BE2C (cell line): Measurements from ENCODE around the gene VPS25.

Experiments used
- DNase-seq: peaks from one replicate; pipeline ENCODE4 v3.0.0-alpha.2; 2020
- H3K27me3 ChIP-seq: fragments of 250-450 bp; sonication (Bioruptor Pico); 2 replicates; pipeline ENCODE4 v1.5.1; 2020; ENCODE audit warnings: mild to moderate bottlenecking
- H3K36me3 ChIP-seq: fragments of 250-450 bp; sonication (Bioruptor Pico); 2 replicates; pipeline ENCODE4 v1.5.1; 2020; ENCODE audit warnings: mild to moderate bottlenecking
- H3K4me1 ChIP-seq: fragments of 250-450 bp; sonication (Bioruptor Pico); 2 replicates; pipeline ENCODE4 v1.5.1; 2020
- H3K4me3 ChIP-seq: 2 replicates; pipeline ENCODE4 v1.5.1; 2011; ENCODE audit warnings: low read depth, low read length
- H3K9me3 ChIP-seq: fragments of 250-450 bp; sonication (Bioruptor Pico); 2 replicates; pipeline ENCODE4 v1.5.1; 2020
- TF ChIP-seq, protein P1 (sequence below): IDR thresholded peaks from 2 replicates; pipeline ENCODE4 v1.5.1; 2012; ENCODE audit warnings: mild to moderate bottlenecking, low read depth, low read length

The VPS25 gene

DNA sequence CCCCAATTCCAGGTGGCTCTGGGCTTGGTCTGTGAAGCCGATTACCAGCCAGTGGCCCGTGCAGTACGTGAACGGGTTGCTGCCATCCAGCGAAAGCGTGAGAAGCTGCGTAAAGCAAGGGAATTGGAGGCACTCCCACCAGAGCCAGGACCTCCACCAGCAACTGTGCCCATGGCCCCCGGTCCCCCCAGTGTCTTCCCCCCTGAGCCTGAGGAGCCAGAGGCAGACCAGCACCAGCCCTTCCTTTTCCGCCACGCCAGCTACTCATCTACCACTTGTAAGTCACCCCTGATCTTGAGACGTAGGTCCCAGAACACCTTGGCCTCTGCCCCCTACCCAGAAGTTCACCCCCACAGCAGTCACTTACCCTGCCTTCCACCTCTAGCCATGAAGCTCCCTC lies 14.0 kb downstream of the VPS25 start:
- H3K27me3 ChIP-seq = peaks cover 79% of the 10 kb centered on the region
- DNase-seq = no peak
- no peaks in the 10 kb centered on the region for H3K36me3 ChIP-seq
- H3K4me1 ChIP-seq = no peaks in the 10 kb centered on the region
- TF ChIP-seq, protein P1, sequence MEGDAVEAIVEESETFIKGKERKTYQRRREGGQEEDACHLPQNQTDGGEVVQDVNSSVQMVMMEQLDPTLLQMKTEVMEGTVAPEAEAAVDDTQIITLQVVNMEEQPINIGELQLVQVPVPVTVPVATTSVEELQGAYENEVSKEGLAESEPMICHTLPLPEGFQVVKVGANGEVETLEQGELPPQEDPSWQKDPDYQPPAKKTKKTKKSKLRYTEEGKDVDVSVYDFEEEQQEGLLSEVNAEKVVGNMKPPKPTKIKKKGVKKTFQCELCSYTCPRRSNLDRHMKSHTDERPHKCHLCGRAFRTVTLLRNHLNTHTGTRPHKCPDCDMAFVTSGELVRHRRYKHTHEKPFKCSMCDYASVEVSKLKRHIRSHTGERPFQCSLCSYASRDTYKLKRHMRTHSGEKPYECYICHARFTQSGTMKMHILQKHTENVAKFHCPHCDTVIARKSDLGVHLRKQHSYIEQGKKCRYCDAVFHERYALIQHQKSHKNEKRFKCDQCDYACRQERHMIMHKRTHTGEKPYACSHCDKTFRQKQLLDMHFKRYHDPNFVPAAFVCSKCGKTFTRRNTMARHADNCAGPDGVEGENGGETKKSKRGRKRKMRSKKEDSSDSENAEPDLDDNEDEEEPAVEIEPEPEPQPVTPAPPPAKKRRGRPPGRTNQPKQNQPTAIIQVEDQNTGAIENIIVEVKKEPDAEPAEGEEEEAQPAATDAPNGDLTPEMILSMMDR = no peak
- peaks cover 4% of the 10 kb centered on the region for H3K9me3 ChIP-seq
- H3K4me3 ChIP-seq = no peak overlapping the region

DNA sequence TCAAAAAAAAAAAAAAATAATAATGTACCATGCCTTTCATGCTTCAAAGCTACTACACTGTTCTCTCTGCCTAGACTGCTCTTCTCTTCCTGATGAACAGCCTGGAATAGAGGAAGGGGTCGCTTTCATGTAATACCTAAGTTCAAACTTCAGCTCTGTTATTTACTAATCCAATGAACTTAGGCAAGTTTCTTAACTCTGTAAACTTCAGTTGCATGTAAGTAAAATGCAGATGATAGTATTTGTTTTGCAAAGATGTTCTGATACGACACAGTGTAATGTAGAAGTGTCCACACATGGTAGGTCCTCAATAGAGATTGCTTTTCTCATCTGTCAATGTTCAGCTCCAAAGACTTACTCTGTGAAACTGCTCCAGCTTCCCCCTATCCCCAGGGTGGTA lies 18.7 kb downstream of the VPS25 start:
- H3K9me3 ChIP-seq = no peaks in the 10 kb centered on the region
- TF ChIP-seq, protein P1 = no peak
- H3K36me3 ChIP-seq = no peaks in the 10 kb centered on the region
- peaks cover 32% of the 10 kb centered on the region for H3K27me3 ChIP-seq
- H3K4me3 ChIP-seq = no peak overlapping the region
- no peaks in the 10 kb centered on the region for H3K4me1 ChIP-seq
- DNase-seq = no peak

DNA sequence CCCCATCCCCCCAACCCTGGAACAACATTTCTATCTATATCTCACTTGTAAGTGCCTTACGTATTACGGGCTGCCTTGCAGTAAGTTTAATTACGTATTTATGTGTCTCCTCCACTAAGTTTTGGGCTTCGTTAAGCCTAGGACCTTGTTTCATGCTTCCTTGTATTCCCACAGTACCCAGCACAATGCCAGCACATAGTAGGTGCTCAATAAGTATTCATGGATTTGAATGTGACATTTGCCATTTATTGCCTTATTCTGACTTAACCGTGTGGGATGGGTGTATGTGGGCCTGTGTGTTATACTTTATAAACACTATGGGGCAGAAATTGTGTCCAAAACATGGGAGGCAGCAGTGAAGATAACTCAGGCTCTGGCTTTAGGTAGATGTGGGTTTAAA lies 19.3 kb downstream of the VPS25 start:
- Histone ChIP-seq H3K4me3 (no peak overlapping the region), H3K4me1 (no peaks in the 10 kb centered on the region), H3K36me3 (no peaks in the 10 kb centered on the region), H3K27me3 (peaks cover 26% of the 10 kb centered on the region), H3K9me3 (no peaks in the 10 kb centered on the region)
- no peak for DNase-seq
- TF ChIP-seq, protein P1 = no peak

DNA sequence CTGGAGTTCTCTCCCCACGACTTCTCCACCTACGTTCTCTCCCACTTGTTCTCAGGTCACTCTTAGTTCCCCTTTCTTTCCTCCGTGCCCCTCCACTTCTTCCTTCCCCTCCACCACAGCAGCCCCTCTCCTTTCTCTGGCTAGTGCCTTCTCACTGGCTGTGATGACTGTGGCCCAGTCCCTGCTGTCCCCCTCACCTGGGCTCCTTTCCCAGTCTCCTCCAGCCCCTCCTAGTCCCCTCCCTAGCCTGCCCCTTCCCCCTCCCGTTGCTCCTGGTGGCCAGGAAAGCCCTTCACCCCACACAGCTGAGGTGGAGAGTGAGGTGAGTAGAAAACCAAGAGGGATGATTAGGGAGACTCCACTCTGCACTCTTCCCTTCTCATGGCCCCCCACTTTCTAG lies 21.8 kb downstream of the VPS25 start:
- no peaks in the 10 kb centered on the region for H3K4me1 ChIP-seq
- peaks cover 6% of the 10 kb centered on the region for H3K9me3 ChIP-seq
- TF ChIP-seq, protein P1 = no peak
- H3K4me3 ChIP-seq = no peak overlapping the region
- peaks cover 5% of the 10 kb centered on the region; the same call in 1 of the 2 replicates for H3K27me3 ChIP-seq
- no peak for DNase-seq
- no peaks in the 10 kb centered on the region for H3K36me3 ChIP-seq

DNA sequence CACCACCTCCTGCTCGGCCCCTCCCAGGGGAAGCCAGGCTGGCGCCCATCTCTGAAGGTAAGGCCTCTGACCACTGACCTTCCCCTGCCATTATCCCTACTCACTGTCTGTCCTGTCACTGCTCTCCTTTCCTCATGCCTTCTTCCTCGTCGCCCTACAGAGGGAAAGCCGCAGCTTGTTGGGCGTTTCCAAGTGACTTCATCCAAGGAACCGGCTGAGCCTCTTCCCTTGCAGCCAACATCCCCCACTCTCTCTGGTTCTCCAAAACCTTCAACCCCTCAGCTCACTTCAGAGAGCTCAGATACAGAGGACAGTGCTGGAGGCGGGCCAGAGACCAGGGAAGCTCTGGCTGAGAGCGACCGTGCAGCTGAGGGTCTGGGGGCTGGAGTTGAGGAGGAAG lies 22.2 kb downstream of the VPS25 start:
- DNase-seq = no peak
- Histone ChIP-seq H3K36me3 (no peaks in the 10 kb centered on the region), H3K4me1 (no peaks in the 10 kb centered on the region), H3K27me3 (peaks cover 8% of the 10 kb centered on the region; the same call in 1 of the 2 replicates), H3K9me3 (peaks cover 6% of the 10 kb centered on the region), H3K4me3 (no peak overlapping the region)
- TF ChIP-seq, protein P1 = no peak

DNA sequence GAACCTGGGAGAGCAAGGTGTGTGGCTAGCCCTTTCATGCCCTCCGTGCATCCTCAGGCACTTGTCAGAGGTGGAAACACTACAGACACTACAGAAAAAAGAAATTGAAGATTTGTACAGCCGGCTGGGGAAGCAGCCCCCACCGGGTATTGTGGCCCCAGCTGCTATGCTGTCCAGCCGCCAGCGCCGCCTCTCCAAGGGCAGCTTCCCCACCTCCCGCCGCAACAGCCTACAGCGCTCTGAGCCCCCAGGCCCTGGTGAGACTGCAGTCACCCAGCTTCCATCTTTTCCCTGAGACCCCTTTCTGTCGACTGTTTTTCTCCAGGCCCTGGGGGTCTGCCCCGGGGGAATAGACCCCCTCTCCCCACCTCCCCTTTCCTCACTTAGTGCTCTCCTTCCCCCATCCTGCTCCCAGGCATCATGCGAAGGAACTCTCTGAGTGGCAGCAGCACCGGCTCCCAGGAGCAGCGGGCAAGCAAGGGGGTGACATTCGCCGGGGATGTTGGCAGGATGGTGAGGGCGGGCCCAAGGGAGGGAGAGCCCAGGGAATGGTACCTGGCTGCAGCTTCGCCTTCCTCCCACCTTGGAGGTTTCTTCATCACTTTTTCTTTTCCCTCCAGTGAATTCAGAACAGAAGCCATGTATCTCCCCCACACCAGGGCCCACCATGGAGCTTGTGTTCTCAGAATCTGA lies 23.0 kb downstream of the VPS25 start:
- no peak for DNase-seq
- Histone ChIP-seq H3K4me1 (no peaks in the 10 kb centered on the region), H3K4me3 (no peak overlapping the region), H3K9me3 (peaks cover 6% of the 10 kb centered on the region), H3K36me3 (no peaks in the 10 kb centered on the region), H3K27me3 (peaks cover 5% of the 10 kb centered on the region; the same call in 1 of the 2 replicates)
- TF ChIP-seq, protein P1 = no peak
